Measurements from ENCODE around the gene PLXNA4.

Gene PLXNA4

GRCh38 chr7:132115028-132115427, 461.2 kb downstream of the PLXNA4 start:
- peaks cover 8% of the 10 kb centered on the region for H3K27me3 Mint-ChIP-seq
- no peak overlapping the region for H3K27ac Mint-ChIP-seq
- no peaks in the 10 kb centered on the region for H3K4me1 Mint-ChIP-seq (ENCODE audit: low read depth)
- no peaks in the 10 kb centered on the region for H3K36me3 Mint-ChIP-seq (ENCODE audit: low read depth)
- H3K4me3 Mint-ChIP-seq = no peak overlapping the region
- no peaks in the 10 kb centered on the region for H3K9me3 Mint-ChIP-seq

DNA sequence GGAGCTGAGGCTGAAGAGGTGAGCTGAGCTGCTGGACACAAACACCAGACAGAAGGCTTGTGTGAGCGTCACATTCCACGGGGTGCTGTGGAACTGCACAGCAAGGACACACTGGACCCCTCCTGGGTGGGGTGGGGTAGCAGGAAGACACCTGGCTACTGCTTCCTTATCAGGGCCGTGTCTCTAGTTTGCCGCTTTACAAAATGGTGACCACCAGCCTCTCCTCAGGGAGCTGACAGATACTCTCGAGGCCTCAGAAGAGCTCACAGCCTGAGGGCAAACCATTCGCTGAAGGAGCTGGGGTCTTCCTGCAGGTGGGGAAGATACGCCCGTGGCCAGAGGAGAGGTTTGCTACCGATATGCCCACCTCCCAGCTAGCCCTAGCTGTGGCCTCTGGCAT, 461.9 kb downstream of the PLXNA4 start:
- Mint-ChIP-seq H3K27ac (no peak overlapping the region), H3K4me3 (no peak overlapping the region), H3K4me1 (ENCODE audit: low read depth) (no peaks in the 10 kb centered on the region), H3K36me3 (ENCODE audit: low read depth) (no peaks in the 10 kb centered on the region), H3K9me3 (no peaks in the 10 kb centered on the region), H3K27me3 (peaks cover 8% of the 10 kb centered on the region)

GRCh38 chr7:132113536-132114371, 462.5 kb downstream of the PLXNA4 start:
- Mint-ChIP-seq H3K27ac (no peak overlapping the region), H3K27me3 (peaks cover 7% of the 10 kb centered on the region), H3K9me3 (no peaks in the 10 kb centered on the region), H3K36me3 (ENCODE audit: low read depth) (no peaks in the 10 kb centered on the region), H3K4me3 (no peak overlapping the region), H3K4me1 (ENCODE audit: low read depth) (no peaks in the 10 kb centered on the region)

- H3K4me3 Mint-ChIP-seq = no peak overlapping the region
- H3K36me3 Mint-ChIP-seq (ENCODE audit: low read depth) = no peaks in the 10 kb centered on the region
- H3K4me1 Mint-ChIP-seq (ENCODE audit: low read depth) = no peaks in the 10 kb centered on the region
- H3K9me3 Mint-ChIP-seq = no peaks in the 10 kb centered on the region
- no peak overlapping the region for H3K27ac Mint-ChIP-seq
- H3K27me3 Mint-ChIP-seq = peaks cover 5% of the 10 kb centered on the region
These were observed 463.6 kb downstream of the PLXNA4 start for GRCh38 chr7:132112657-132113056.

- peaks cover 9% of the 10 kb centered on the region for H3K27me3 Mint-ChIP-seq
- no peak overlapping the region for H3K4me3 Mint-ChIP-seq
- no peaks in the 10 kb centered on the region for H3K36me3 Mint-ChIP-seq (ENCODE audit: low read depth)
- H3K4me1 Mint-ChIP-seq (ENCODE audit: low read depth) = no peaks in the 10 kb centered on the region
- no peak overlapping the region for H3K27ac Mint-ChIP-seq
- H3K9me3 Mint-ChIP-seq = no peaks in the 10 kb centered on the region
These were observed 464.2 kb downstream of the PLXNA4 start for GRCh38 chr7:132112106-132112505.

DNA sequence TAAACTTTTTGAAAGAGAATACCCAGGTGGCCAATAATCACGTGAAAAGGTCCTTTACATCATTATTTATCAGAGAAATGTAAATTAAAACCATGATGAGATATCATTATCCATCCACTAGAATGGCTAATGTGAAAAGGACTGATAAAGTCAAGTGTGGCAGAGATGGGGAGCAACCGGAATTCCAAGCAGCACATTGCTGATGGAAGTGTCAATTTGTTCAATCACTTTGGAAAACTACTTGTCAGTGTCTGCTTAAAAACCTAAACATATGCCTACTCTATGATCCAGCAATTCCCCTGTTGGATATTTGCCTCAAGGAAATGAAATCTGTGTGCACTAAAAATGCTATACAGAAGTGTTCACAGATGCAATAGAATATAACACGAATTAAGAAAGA, 465.6 kb downstream of the PLXNA4 start:
- H3K27ac Mint-ChIP-seq = no peak overlapping the region
- no peaks in the 10 kb centered on the region for H3K36me3 Mint-ChIP-seq (ENCODE audit: low read depth)
- H3K4me1 Mint-ChIP-seq (ENCODE audit: low read depth) = no peaks in the 10 kb centered on the region
- peaks cover 9% of the 10 kb centered on the region for H3K27me3 Mint-ChIP-seq
- no peak overlapping the region for H3K4me3 Mint-ChIP-seq
- no peaks in the 10 kb centered on the region for H3K9me3 Mint-ChIP-seq

DNA sequence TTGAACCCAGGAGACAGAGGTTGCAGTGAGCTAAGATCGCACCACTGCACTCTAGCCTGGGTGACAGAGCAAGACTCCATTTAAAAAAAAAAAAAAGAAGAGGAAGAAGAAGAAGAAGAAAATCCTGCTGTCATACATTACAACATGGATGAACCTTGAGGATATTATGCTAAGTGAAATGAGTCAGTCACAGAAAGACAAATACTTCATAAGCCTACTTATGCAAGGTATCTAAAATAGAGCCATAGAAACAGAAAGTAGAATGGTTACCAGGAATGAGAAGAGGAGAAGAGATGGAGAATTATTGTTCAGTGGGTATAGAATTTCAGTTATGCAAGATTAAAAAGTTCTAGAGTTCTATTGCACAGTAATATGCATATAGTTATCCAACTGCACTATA, 466.5 kb downstream of the PLXNA4 start:
- peaks cover 9% of the 10 kb centered on the region for H3K27me3 Mint-ChIP-seq
- no peak overlapping the region for H3K27ac Mint-ChIP-seq
- no peaks in the 10 kb centered on the region for H3K9me3 Mint-ChIP-seq
- H3K36me3 Mint-ChIP-seq (ENCODE audit: low read depth) = no peaks in the 10 kb centered on the region
- H3K4me1 Mint-ChIP-seq (ENCODE audit: low read depth) = no peaks in the 10 kb centered on the region
- H3K4me3 Mint-ChIP-seq = no peak overlapping the region

- Mint-ChIP-seq H3K4me1 (ENCODE audit: low read depth) (no peaks in the 10 kb centered on the region), H3K4me3 (no peak overlapping the region), H3K27ac (no peak overlapping the region), H3K9me3 (no peaks in the 10 kb centered on the region), H3K36me3 (ENCODE audit: low read depth) (no peaks in the 10 kb centered on the region), H3K27me3 (peaks cover 9% of the 10 kb centered on the region)
These were observed 467.7 kb downstream of the PLXNA4 start for GRCh38 chr7:132108563-132108962.

- no peak overlapping the region for H3K27ac Mint-ChIP-seq
- no peaks in the 10 kb centered on the region for H3K36me3 Mint-ChIP-seq (ENCODE audit: low read depth)
- peaks cover 9% of the 10 kb centered on the region for H3K27me3 Mint-ChIP-seq
- no peaks in the 10 kb centered on the region for H3K9me3 Mint-ChIP-seq
- H3K4me1 Mint-ChIP-seq (ENCODE audit: low read depth) = no peaks in the 10 kb centered on the region
- H3K4me3 Mint-ChIP-seq = no peak overlapping the region
These were observed 469.8 kb downstream of the PLXNA4 start for GRCh38 chr7:132106491-132106890.

GRCh38 chr7:132105096-132105495, 471.2 kb downstream of the PLXNA4 start:
- H3K4me3 Mint-ChIP-seq = no peak overlapping the region
- no peaks in the 10 kb centered on the region for H3K4me1 Mint-ChIP-seq (ENCODE audit: low read depth)
- H3K27me3 Mint-ChIP-seq = peaks cover 9% of the 10 kb centered on the region
- no peaks in the 10 kb centered on the region for H3K9me3 Mint-ChIP-seq
- H3K27ac Mint-ChIP-seq = no peak overlapping the region
- no peaks in the 10 kb centered on the region for H3K36me3 Mint-ChIP-seq (ENCODE audit: low read depth)

GRCh38 chr7:132103718-132104117, 472.6 kb downstream of the PLXNA4 start:
- Mint-ChIP-seq H3K9me3 (no peaks in the 10 kb centered on the region), H3K27me3 (peaks cover 12% of the 10 kb centered on the region), H3K36me3 (ENCODE audit: low read depth) (no peaks in the 10 kb centered on the region), H3K27ac (no peak overlapping the region), H3K4me1 (ENCODE audit: low read depth) (no peaks in the 10 kb centered on the region), H3K4me3 (no peak overlapping the region)

- H3K36me3 Mint-ChIP-seq (ENCODE audit: low read depth) = no peaks in the 10 kb centered on the region
- H3K9me3 Mint-ChIP-seq = no peaks in the 10 kb centered on the region
- peaks cover 11% of the 10 kb centered on the region for H3K27me3 Mint-ChIP-seq
- H3K27ac Mint-ChIP-seq = no peak overlapping the region
- no peak overlapping the region for H3K4me3 Mint-ChIP-seq
- no peaks in the 10 kb centered on the region for H3K4me1 Mint-ChIP-seq (ENCODE audit: low read depth)
These were observed 473.3 kb downstream of the PLXNA4 start for GRCh38 chr7:132102942-132103341.

DNA sequence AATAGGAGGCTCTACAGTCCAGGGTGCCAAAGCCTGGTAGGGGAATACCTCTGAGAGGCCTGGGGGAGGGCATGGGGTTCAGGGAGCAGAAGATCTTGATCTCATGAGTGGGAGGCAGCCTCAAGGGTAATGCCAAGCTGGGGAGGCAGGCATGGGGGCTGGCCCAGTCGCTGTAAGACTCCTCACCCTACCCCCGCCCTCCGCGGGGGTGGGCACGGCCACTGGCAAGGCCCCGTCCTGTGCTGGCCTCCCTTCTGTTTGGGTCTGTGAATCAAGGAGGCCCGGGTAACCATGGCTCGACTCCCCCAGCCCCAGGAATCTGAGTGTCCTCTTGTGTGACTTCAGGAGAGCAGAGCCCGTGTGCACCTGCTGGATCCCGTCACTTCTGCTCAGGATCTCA, 473.9 kb downstream of the PLXNA4 start:
- H3K36me3 Mint-ChIP-seq (ENCODE audit: low read depth) = no peaks in the 10 kb centered on the region

GRCh38 chr7:132100981-132101380, 475.3 kb downstream of the PLXNA4 start:
- Mint-ChIP-seq H3K27me3 (peaks cover 7% of the 10 kb centered on the region), H3K4me3 (no peak overlapping the region), H3K36me3 (ENCODE audit: low read depth) (no peaks in the 10 kb centered on the region), H3K9me3 (no peaks in the 10 kb centered on the region), H3K4me1 (ENCODE audit: low read depth) (no peaks in the 10 kb centered on the region), H3K27ac (no peak overlapping the region)

More for the DNA sequence above, 473.9 kb downstream of the PLXNA4 start:
- Mint-ChIP-seq H3K9me3 (no peaks in the 10 kb centered on the region), H3K27me3 (peaks cover 9% of the 10 kb centered on the region), H3K4me1 (ENCODE audit: low read depth) (no peaks in the 10 kb centered on the region), H3K4me3 (no peak overlapping the region), H3K27ac (no peak overlapping the region)

DNA sequence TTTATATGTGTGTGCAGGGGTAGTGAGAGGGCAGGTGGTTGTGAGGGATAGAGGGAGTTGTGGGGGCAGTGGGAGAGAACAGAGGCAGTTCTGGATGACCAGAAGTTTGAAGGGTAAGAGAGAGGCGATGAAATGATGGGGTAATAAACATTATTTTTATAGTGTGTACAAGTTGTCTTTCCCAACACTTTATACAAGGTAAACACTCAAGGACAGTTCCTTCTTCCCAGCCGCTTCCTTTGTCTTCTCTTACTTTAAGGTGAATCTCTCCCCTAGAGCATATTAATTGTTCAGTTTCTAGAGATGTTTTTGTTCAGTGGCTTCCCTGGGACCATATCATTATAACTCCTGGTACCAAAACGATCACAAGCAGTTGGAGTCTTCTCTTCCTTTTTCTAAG, 475.8 kb downstream of the PLXNA4 start:
- Mint-ChIP-seq H3K4me1 (ENCODE audit: low read depth) (no peaks in the 10 kb centered on the region), H3K36me3 (ENCODE audit: low read depth) (no peaks in the 10 kb centered on the region), H3K9me3 (no peaks in the 10 kb centered on the region), H3K27me3 (peaks cover 7% of the 10 kb centered on the region), H3K27ac (no peak overlapping the region), H3K4me3 (no peak overlapping the region)

- no peak overlapping the region for H3K27ac Mint-ChIP-seq
- H3K9me3 Mint-ChIP-seq = no peaks in the 10 kb centered on the region
- no peaks in the 10 kb centered on the region for H3K4me1 Mint-ChIP-seq (ENCODE audit: low read depth)
- peaks cover 13% of the 10 kb centered on the region for H3K27me3 Mint-ChIP-seq
- H3K36me3 Mint-ChIP-seq (ENCODE audit: low read depth) = no peaks in the 10 kb centered on the region
- H3K4me3 Mint-ChIP-seq = no peak overlapping the region
These were observed 477.1 kb downstream of the PLXNA4 start for GRCh38 chr7:132099163-132099562.

Data from stimulated activated naive CD8-positive, alpha-beta T cell treated with anti-CD3 and anti-CD28 coated beads, Interleukin-15, Interleukin-2, amounts not matched to agents 100 ng/mL and 50 ng/mL, for 24 hours (primary cell).